ENCODE data around the gene CENPO. TPM values are rescaled to one million over a fixed set of nuclear protein-coding genes. Genes with fewer than 3 reads are reported as not detected.

The CENPO gene
- total RNA-seq, 1 donor from 2014 or later, result 69.3 TPM

GRCh38 chr2:24840164-24840869 lies 47.1 kb downstream of the CENPO start:
- Mint-ChIP-seq H3K36me3 (ENCODE audit: low read depth) (peaks cover 11% of the 10 kb centered on the region), H3K4me1 (peaks cover 1% of the 10 kb centered on the region)

GRCh38 chr2:24840962-24841945 lies 48.0 kb downstream of the CENPO start:
- Mint-ChIP-seq H3K36me3 (ENCODE audit: low read depth) (peaks cover 11% of the 10 kb centered on the region), H3K27ac (ENCODE audit: unreplicated experiment) (no peak overlapping the region), H3K27me3 (ENCODE audit: low read depth) (no peaks in the 10 kb centered on the region), H3K4me3 (no peak overlapping the region), H3K4me1 (no peaks in the 10 kb centered on the region), H3K9me3 (peaks cover 3% of the 10 kb centered on the region)
- TF ChIP-seq CTCF (conservative IDR thresholded peaks at IDR 0.05), result no peak
- DNase-seq (ENCODE audit: low read depth, low spot score), result no peak

More at GRCh38 chr2:24840164-24840869, 47.1 kb downstream of the CENPO start:
- DNase-seq (ENCODE audit: low read depth, low spot score), result no peak
- TF ChIP-seq CTCF (conservative IDR thresholded peaks at IDR 0.05), result no peak
- Mint-ChIP-seq H3K9me3 (peaks cover under 1% of the 10 kb centered on the region), H3K27ac (ENCODE audit: unreplicated experiment) (no peak overlapping the region), H3K4me3 (no peak overlapping the region), H3K27me3 (ENCODE audit: low read depth) (no peaks in the 10 kb centered on the region)

DNA sequence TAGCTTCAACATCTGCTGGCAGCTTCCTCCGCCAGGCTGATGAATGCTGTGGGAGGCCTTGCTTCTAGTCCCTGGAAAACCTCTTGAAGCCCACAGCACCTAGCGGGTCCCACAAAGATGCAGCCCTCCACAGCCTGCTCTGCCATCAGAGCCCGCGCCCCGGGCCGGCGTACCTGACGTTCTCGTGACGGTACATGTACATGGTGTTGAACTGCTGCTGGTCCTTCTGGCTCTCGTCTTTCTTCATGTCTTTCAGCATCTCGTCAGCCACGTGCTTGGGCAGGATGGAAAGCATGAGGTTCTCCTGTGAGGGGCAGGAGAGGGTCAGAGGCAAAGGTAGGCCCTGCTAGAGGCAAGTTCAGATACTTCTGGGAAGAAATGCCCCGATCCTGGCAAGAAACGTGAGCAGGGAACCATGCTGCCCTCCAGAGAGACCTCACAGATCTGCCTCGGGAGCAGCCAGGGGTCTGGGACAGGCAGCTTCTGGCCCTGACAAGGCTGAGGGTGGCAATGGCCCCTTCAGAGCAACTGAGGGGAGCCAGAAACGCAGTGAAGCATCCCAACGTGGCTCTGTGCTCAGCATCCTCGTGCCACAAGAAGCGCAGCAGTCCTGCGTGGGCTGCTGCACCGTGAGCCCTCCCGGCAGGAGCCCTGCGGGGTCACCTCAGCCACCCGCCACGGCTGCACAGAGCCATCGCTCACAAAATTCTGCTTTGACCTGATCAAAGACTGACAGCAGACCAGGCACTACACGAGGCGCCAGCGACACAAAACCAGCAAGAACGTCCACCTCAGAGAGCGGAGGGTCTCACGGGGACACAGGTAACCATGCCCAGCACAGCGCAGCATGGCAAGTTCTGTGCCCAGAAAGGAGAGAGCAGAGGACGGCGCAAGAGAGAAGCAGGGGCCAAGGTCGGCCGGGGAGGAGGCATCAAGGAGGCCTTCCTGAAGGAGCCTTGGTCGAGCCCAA lies 49.1 kb downstream of the CENPO start:
- no peak for DNase-seq (ENCODE audit: low read depth, low spot score)
- no peak for TF ChIP-seq CTCF (conservative IDR thresholded peaks at IDR 0.05)
- H3K27ac Mint-ChIP-seq (ENCODE audit: unreplicated experiment), result no peak overlapping the region
- H3K4me3 Mint-ChIP-seq, result no peak overlapping the region
- H3K4me1 Mint-ChIP-seq, result no peaks in the 10 kb centered on the region
- H3K36me3 Mint-ChIP-seq (ENCODE audit: low read depth), result peaks cover 16% of the 10 kb centered on the region
- H3K27me3 Mint-ChIP-seq (ENCODE audit: low read depth), result no peaks in the 10 kb centered on the region
- H3K9me3 Mint-ChIP-seq, result peaks cover 5% of the 10 kb centered on the region

GRCh38 chr2:24843330-24843860 lies 50.2 kb downstream of the CENPO start:
- DNase-seq (ENCODE audit: low read depth, low spot score), result no peak
- Mint-ChIP-seq H3K36me3 (ENCODE audit: low read depth) (peaks cover 17% of the 10 kb centered on the region), H3K4me1 (no peaks in the 10 kb centered on the region), H3K9me3 (peaks cover 5% of the 10 kb centered on the region), H3K27ac (ENCODE audit: unreplicated experiment) (peak overlapping the region; percentile 25), H3K4me3 (no peak overlapping the region), H3K27me3 (ENCODE audit: low read depth) (no peaks in the 10 kb centered on the region)
- no peak for TF ChIP-seq CTCF (conservative IDR thresholded peaks at IDR 0.05)

All from neural crest cell (in vitro differentiated cells).